SK-N-SH treated with all-trans-retinoic acid at 6 μM for 48 hours (cell line): ENCODE data around the gene EXOC3.

ENCODE experiments used
- ARNTL ChIP-seq: fragments of 450-650 bp; formaldehyde crosslinking; IDR thresholded peaks from 2 replicates; pipeline ENCODE4 v1.5.0; 2020; ENCODE audit warnings: low read depth, mild to moderate bottlenecking, moderate library complexity, borderline replicate concordance
- BACH2 ChIP-seq: fragments of 250-450 bp; sonication (Bioruptor Pico); IDR thresholded peaks from 2 replicates; pipeline ENCODE4 v1.9.0; 2021; ENCODE audit warnings: mild to moderate bottlenecking, borderline replicate concordance
- CREB5 ChIP-seq: fragments of 250-450 bp; sonication (Bioruptor Pico); IDR thresholded peaks from 2 replicates; pipeline ENCODE4 v1.5.1; 2020; ENCODE audit warnings: low read depth, mild to moderate bottlenecking, moderate library complexity
- ESRRG ChIP-seq: fragments of 250-450 bp; sonication (Bioruptor Pico); IDR thresholded peaks from 2 replicates; pipeline ENCODE4 v1.6.1; 2021; ENCODE audit warnings: mild to moderate bottlenecking
- ISL1 ChIP-seq: fragments of 250-450 bp; sonication (Bioruptor Pico); IDR thresholded peaks from 2 replicates; pipeline ENCODE4 v2.1.2; 2022; ENCODE audit warnings: mild to moderate bottlenecking, moderate library complexity
- PATZ1 ChIP-seq: fragments of 250-450 bp; sonication (Bioruptor Pico); IDR thresholded peaks from 2 replicates; pipeline ENCODE4 v1.8.0; 2020; ENCODE audit warnings: mild to moderate bottlenecking, moderate library complexity, borderline replicate concordance
- POU6F1 ChIP-seq: fragments of 250-450 bp; sonication (Bioruptor Pico); IDR thresholded peaks from 2 replicates; pipeline ENCODE4 v1.8.0; 2021; ENCODE audit warnings: low read depth, mild to moderate bottlenecking, moderate library complexity, borderline replicate concordance
- RARB ChIP-seq: fragments of 250-450 bp; sonication (Bioruptor Pico); IDR thresholded peaks from 2 replicates; pipeline ENCODE4 v1.8.0; 2021; ENCODE audit warnings: mild to moderate bottlenecking, moderate library complexity
- SNAI2 ChIP-seq: fragments of 250-450 bp; sonication (Bioruptor Pico); IDR thresholded peaks from 2 replicates; pipeline ENCODE4 v1.5.0; 2020; ENCODE audit warnings: mild to moderate bottlenecking, moderate library complexity
- TOX ChIP-seq: fragments of 250-450 bp; sonication (Bioruptor Pico); IDR thresholded peaks from 2 replicates; pipeline ENCODE4 v1.8.0; 2021; ENCODE audit warnings: mild to moderate bottlenecking, moderate library complexity, borderline replicate concordance
- ZFP3 ChIP-seq: fragments of 250-450 bp; sonication (Bioruptor Pico); IDR thresholded peaks from 2 replicates; pipeline ENCODE4 v1.5.0; 2020; ENCODE audit warnings: mild to moderate bottlenecking, moderate library complexity
- ZFP30 ChIP-seq: fragments of 450-650 bp; formaldehyde crosslinking; IDR thresholded peaks from 2 replicates; pipeline ENCODE4 v1.5.0; 2022; ENCODE audit warnings: mild to moderate bottlenecking, moderate library complexity
- ZNF565 ChIP-seq: fragments of 450-650 bp; formaldehyde crosslinking; conservative IDR thresholded peaks from 2 replicates; pipeline ENCODE4 v1.5.0; 2020; ENCODE audit warnings: low read depth, mild to moderate bottlenecking, moderate library complexity
- ZNF70 ChIP-seq: fragments of 450-650 bp; formaldehyde crosslinking; IDR thresholded peaks from 2 replicates; pipeline ENCODE4 v1.5.0; 2020; ENCODE audit warnings: mild to moderate bottlenecking, moderate library complexity

- TF ChIP-seq ZNF70 (CRISPR knock-in tag) (no peak), CREB5 (CRISPR knock-in tag) (no peak), ESRRG (CRISPR knock-in tag) (no peak), POU6F1 (CRISPR knock-in tag) (no peak), RARB (CRISPR knock-in tag) (no peak), ZNF565 (no peak), PATZ1 (CRISPR knock-in tag) (no peak), SNAI2 (CRISPR knock-in tag) (no peak), TOX (CRISPR knock-in tag) (no peak), ARNTL (CRISPR knock-in tag) (no peak), ZFP3 (CRISPR knock-in tag) (no peak), ZFP30 (no peak), ISL1 (CRISPR knock-in tag) (no peak), BACH2 (CRISPR knock-in tag) (no peak)
Measured at GRCh38 chr5:430214-430925, 12.6 kb upstream of the EXOC3 start.
